Right renal pelvis (tissue), 4 donors: ENCODE measurements around the gene DPEP1. TPM values are rescaled to one million over a fixed set of nuclear protein-coding genes. Genes with fewer than 3 reads are reported as not detected.

Experiments
- DNase-seq, 4 donors: peaks; one replicate each; pipeline ENCODE4 v3.0.0-alpha.2; 2013; ENCODE audit warnings: low read depth in 4 of 4, low spot score in 3 of 4, missing footprints in 1 of 4
- polyA plus RNA-seq, 4 donors: library from polyadenylated mRNA; unstranded; fragments of 120-200 nt; gene quantifications; one replicate each; pipeline ENCODE4 v1.2.1, GENCODE V29; 2013; ENCODE audit not compliant: insufficient read length in 4 of 4

Gene DPEP1
- polyA plus RNA-seq, 4 donors, result 22.5 to 50.6 (median 40.7) TPM

DNA sequence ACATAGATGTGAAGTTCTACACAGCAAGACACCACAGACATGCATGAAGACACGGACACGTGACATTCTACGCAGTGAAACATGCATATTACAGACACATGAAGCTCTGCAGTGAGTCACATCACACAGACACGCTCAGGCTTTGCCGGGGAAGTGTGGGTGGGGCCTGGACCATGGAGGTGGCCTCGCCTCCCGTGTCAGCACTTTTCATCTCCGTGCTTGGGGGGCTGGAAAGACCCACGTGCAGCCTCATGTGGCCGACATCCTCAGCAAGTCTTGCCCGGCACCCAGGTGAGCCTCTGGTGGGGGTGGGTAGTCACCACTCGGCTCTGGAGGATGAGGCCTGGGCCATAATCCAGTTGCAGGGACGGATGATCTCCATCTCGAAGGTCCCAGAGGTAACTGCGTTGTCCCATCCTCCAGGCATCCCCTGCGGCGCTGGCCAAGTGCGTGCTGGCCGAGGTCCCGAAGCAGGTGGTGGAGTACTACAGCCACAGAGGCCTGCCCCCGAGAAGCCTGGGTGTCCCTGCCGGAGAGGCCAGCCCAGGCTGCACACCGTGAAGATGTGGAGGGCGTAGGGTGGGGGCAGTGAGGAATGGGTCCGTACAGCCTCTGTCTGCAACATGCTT lies 17.3 kb upstream of the DPEP1 start:
- no peak for DNase-seq

DNA sequence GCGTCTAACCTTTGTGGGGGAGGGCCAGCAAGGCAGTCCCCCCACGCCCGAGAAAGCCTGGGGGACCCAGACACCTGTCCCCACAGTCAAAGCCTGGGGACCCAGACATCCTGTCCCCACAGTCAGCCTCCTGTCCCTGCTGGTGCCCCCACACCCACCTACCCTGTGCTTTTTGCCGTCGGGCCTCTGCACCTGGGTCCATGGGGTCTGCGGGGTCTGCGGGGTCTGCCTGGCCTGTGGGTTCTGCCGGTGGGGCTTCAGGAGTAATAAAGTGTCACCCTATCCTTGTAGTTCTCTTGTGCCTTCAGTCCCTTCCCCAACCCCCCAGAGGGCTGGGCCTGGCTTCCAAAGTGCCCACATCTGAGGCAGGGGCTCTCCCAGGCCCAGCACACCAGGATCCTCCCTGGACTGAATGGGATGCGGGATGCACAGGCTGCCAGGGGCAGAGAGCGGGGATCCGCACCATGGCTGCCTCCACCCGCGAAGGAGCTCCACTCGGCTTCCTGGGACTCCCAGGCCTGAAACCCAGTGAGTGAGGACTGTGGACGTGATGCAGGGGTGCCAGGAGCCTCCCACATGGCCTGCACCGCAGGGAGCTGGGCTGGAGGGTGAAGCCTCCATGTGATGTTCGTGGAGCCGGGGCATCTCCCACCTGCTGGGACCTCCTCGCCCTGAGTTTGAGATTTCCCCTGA lies 16.3 kb upstream of the DPEP1 start:
- DNase-seq, result no peak

DNA sequence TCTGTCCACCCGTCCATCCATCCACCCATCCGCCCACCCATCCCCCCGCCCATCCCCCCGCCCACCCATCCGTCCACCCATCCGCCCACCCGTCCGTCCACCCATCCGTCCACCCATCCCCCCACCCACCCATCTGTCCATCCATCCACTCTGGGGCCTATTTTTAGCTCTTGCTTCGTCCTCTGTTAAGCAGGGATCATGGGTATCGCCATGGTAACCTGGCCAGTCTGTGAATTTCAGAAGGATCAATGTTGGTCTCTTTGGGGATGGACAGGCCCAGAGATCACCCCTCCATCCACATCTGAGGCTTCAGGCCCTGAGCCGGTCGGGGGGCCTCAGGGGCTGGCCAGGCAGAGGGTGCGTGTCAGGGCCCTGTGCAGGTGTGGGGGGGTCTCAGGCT lies 15.2 kb upstream of the DPEP1 start:
- no peak for DNase-seq

DNA sequence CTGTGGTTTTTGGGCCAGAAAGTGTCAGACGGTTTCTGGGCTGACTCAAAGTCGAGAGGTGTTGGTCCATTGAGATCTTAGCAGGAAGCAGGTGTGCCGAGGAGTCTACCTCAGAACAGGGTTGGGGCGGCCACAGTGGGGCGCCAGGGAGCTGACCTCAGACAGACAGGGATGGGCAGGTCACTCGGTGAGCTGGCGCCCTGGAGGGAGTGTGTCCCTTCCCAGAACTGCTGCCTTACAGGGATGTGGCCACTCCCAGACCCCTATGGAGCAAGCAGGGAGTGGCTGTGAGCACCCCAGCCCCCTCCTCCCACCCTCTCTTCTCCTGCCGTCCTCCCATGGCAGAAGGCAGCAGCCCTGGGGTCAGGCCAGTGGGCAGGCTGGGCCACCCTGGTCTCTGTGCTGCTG lies 14.0 kb upstream of the DPEP1 start:
- DNase-seq, result no peak

DNA sequence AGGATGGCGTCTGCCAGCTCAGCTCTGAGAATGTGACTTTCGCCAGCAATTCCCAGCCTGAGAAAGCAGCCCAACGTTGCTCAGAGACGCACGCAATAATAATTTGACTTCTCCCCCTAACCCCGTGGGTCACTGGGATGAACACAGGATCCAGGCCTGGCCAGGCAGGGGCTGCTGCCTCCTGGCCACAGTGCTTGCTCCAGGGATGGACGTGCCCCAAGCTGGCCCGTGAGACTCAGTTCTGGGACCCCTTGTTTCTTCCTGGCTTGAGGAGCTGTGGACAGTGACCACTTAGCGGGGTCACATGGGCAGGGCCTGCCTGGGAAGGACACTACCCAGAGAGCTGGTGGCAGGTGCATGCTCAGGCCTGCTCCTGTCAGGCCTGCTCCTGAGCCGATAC lies 13.5 kb upstream of the DPEP1 start:
- DNase-seq, result no peak

DNA sequence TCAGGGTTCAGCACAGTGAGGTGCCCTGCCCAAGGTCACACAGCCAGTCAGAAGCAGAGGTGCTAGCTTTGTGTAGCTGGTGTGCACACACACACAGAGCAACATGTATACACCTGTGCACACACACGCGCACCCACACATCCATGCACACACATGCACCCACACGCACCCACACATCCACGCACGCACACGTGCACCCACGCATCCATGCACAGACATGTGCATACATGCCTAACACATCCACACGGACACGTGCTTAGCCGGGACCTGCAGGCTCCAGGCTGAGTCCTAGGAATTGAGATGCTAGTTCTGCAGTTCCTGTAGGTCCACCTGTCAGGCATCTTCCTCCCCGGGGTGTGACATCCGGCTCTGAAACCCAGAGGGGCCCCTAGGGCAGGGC lies 13.0 kb upstream of the DPEP1 start:
- no peak for DNase-seq

DNA sequence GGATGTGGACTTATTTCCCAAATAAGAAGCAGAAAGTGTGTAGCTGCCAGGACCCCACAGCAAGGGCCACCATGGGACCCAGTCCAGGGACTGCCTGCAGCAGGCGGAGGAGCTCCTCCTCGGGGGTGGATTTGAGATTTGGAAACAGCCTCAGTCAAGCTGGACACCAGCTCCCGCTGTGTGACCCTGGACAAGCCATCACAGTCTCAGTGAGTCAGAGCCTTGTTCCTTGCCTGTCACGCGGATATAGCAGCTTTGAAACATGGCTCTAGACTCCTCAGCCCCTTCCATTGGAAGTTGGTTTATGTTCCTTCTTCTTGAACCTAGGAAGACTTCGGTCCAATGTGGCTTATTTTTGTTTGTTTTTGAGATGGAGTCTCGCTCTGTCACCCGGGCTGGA lies 12.5 kb upstream of the DPEP1 start:
- DNase-seq, result no peak

DNA sequence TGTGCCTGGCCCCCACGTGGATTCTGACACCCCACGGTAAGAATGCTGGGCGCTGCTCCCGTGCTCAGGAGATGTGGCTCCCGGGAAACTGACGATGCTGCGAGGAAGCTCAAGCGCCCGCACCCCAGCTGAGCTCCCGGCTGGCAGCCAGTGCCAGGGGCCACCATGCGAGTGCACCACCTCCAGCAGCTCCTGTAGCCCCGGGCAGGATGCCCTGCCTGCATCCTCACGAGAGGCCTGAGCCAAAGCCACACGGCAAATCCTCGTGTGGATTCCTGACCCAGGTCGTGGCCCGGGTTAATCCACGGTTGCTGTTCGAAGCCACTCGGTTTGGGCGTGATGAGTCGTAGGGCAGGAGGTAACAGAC lies 11.6 kb upstream of the DPEP1 start:
- no peak for DNase-seq

DNA sequence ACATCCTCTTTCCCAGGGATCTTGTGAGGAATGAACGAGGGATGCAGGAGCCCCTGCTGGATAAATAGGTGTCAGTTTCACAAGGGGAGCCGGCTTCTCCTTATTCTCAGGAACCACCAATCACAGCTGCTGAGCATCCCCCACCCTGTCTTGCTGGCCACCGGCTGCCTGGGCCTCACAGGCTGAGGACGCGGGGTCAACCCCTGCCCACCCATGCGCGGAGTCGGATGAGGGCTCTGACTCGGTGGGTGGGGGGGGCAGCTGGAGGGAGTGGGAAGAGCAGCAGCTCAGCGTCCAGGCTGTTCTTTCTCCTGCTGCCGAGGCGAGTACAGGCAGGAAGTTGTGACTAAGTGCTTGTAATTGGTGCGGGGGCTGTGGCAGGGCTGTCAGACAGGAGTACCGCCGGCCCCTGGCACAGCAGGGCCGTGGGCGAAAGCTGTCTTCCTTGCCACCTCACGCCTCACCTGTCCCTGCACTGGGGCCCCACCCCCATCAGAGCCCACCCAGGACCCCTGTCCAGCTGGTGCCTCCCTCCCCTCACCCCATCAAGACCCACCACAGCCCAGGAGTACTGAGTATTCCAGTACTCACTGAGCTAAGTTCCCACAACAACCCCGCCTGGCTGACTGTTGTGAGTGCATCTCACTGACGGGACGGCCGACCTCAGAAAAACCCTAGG lies 11.0 kb upstream of the DPEP1 start:
- peak; percentile 70 to 82 (median 78) for DNase-seq

DNA sequence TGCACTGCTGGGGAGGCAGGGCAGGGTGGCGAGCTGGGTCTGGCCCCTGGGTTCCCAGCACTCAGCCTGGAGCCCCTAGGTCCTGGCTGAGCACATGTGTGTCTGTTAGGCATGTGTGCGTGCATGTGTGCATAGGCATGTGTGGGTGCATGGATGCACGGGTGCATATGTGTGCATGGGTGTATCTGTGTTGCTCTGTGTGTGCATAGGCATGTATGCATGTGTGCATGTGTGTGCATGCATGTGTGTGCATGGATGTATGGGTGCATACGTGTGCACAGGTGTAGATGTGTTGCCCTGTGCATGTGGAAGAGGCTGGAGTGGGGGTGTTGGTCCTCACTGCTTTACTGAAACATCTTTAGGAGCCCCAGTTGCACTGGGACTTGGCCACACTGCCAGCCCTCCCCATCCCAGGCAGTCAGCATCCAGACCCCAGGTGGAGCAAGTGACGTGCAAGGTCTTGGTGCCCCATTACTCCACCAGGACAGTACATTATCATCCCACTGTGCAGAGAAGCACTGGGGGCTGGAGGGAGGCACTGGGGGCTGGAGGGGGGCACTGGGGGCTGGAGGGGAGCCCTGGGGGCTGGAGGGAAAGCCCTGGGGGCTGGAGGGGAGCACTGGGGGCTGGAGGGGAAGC lies 10.4 kb upstream of the DPEP1 start:
- no peak for DNase-seq

DNA sequence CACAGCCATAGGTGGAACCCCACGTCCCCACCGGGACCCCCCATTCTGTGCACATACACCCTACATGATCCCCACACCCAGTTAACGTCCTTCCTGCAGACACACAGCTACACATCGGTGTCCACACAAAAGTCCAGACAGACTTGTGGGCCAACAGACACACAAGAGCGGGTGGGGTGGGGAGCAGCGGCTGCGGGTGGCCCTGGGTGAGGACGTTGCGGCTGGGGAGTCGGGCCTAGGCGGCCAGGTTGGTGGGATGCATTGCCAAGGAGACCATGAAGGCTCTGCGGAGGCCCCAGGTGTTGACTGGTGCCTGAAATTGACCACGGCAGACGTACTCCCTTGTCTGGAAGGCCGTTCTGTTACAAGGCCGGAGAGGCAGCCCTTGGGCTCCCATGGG lies 8.7 kb upstream of the DPEP1 start:
- no peak for DNase-seq

DNA sequence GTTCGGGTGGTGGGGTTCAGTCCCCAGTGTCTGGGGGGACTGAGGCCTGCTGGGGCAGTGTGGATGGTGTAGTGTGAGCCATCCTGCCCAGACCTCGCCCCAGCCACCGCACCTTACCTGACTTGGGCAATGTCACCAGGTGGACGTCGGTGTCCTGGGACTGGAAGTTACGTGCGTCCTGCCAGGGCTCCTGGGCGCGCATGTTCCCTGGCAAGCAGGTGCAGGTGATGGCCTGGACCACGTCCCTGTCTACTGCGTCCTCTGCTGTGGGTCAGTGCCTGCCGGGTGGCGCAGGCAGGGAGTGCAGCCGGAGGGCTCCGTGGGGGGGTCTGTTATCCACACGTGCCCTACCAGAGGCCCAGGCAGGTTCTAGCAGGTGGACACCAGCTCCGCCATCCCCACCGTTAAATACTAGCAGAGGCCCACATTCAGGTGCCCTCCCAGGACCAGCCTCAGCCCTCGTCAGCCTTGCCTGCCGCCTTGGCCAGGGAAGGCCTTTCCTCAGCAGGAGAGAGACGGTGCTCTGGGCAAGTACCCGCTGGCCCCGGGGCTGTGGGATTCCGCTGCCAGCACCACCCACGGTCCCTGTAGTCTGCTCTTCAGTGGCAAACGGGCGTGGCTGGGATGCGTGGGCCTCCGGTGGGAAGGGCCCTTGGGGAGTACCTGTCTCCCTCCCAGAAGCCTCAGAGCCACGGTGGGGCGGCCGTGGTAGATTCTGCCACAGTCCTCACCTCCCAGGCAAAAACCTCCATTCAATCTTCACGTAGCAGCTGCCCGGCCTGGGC lies 8.1 kb upstream of the DPEP1 start:
- no peak for DNase-seq

DNA sequence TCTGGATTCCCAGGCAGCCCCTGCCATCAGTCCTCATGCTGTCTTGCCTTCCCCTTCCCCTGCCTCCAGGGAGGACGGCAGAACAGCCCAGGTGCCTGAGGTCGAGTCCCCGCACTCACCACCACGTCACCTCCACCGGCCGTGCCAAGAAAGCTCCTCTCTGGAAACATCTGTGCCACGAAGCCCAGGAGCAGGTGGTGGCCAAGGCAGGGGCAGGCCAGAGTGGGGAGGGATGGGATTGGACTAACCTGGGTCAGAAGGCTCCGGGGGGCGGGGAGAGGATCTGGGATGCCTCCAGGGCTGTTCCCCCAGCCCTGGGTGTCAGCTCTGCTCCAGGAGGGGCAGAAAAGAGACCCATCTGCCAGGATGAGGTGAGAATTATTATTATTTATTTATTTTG lies 7.4 kb upstream of the DPEP1 start:
- no peak for DNase-seq

DNA sequence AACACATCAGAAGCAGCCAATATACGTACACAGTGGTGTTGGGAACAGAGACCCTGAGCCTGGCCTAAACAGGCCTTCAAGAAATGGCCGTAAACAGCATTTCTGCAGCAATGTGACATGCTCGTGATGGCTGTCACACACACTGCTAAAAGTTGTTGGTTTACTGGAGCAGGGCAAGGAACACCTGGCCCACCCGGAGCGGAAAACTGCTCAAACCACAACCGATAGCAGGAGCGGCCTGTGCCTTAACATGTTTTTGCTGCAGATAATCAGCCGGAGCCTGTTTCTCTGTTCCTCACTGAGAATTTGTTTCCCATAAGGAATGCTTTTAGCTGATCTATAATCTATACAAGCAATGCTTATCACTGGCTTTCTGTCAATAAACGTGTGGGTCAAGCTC lies 6.0 kb upstream of the DPEP1 start:
- no peak for DNase-seq

DNA sequence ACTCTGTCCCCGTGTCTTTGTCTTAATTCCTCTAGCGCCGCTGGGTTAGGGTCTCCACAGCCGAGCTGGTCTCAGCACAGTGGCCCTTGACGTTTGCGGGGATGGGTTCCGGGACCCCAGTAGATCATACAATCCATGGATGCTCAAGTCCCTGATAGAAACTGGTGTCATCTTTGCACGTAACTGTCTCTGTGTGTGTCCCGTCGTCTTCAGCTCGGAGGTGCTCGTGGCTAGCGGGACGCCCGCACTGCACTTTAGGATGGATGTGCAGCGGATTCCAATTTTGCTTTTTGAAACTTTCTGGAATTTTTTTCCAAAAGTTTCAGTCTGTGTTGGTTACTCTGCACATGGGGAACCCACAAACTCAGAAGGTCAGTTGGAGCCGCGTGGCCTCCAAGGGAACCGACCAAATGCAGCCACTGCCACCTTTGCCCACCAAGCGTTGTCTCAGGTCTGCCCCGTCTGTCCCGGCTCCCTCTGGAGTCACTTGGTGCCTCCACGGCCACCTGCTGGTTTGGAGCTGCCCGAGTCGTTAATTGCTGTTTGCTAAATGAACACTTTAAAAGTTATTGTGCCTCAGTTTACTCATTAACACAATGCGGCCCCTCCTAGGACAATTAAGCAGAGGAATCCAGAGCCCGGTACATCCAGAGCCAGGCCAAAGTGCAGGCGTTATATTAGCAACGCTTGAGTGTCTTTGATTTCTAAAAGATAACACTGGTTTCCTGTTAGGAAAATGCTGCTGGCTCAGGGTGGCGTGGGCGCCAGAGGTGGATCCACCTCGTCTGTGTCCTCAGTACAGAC lies 5.3 kb upstream of the DPEP1 start:
- DNase-seq, result no peak

DNA sequence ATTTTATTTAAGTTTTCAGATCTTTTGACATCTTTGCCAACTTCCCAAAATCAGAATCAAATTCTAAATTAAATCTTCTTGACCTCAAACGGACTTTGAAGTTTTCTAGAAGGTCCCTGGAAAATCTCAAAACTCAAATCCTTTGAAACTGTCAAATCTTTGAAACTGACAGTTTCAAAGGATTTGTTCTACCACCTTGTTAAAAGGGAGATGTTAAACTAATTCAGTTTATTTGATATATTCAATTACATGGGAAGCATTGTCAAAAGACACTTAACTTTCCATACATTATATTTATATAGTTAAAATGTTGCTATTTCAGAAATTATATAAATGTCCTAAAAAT lies 3.4 kb upstream of the DPEP1 start:
- no peak for DNase-seq

DNA sequence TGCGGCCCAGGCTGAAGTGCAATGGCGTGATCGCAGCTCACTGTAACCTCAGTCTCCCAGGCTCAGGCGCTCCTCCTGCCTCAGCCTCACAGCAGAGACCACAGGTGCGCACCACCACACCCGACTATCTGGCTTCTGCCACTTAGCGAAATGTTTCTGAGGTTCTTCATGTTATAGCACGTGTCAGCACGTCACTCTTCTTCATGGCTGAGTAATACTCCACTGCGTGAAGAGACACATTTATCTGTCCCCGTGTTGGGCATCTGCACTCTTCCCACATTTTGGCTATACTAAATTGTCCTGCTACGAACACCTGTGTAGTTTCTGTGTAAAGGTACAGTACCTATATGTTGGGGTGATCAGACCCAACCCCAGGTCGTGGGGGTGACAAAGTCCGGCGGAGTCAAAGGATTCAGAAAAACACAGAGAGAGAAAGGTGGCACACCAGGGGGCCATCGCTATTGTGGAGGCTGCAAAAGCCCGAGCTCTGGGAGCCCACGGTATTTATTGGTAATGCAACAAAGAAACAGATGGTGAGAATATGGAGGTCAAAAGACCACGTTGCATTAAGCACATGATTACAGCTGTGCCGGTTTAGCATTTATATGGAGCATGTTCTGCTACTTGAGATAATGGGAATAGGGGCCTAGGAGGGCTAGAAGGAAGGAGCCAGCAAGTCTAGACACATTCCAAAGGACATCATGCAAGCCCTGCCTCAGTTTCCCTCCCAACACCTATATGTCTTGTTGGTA lies 851 bp upstream of the DPEP1 start:
- DNase-seq, result no peak

DNA sequence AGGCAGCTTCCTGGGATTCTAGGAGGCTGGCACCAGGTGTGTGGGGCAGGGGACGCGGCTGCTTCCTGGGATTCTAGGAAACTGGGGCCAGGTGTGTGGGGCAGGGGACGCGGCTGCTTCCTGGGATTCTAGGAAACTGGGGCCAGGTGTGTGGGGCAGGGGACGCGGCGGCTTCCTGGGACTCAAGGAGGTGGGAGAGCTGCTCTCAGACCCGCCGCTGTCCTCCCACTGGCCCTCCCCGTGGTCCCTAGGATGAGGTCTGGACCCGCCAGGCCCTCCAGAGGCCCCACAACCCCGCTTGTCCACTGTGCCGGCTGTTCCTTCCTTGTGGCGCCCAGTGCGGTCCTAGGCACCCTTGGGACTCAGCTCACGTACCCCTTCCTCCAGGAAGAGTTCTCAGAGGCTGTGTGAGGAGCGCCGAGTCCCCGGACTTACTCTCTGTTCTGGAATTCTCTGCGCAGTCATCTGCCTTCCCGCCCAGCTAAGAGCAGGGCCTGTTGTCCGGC lies 565 bp downstream of the DPEP1 start:
- DNase-seq, result no peak

DNA sequence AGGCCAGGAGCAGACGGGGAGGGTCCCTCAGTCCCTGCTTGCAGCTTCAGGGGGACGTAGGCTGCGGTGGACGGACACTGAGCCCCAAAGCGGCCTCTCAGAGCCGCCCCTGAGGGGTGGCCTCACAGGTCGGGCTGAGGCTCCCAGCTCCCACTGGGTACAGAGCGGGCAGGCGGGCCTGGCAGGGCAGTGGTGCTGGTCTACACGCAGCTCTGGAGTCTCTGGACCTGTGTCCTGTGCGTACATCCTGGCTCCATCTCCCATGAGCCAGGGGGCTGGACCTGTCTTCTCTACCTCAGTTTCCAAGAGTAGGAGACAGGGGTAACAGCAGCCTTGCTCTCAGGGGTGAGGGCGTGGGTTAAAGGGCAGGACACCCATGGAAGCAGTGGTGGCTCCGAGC lies 1.7 kb downstream of the DPEP1 start:
- DNase-seq, result no peak
